Prostate gland (tissue), 2 donors: ENCODE measurements around the gene PRR15. TPM values are rescaled to one million over a fixed set of nuclear protein-coding genes. Genes with fewer than 3 reads are reported as not detected.

Experiments used
- DNase-seq: peaks from one replicate; pipeline ENCODE4 v3.0.0-alpha.2; 2019; ENCODE audit warnings: low spot score
- H3K27ac ChIP-seq, 2 donors: fragments of 200-600 bp; sonication (generic); 2 replicates each; pipeline ENCODE4 v1.5.1; 2017 to 2019
- H3K27me3 ChIP-seq: fragments of 200-600 bp; sonication (generic); replicated peaks from 2 replicates; pipeline ENCODE4 v1.5.1; 2019; ENCODE audit not compliant: insufficient read depth
- H3K36me3 ChIP-seq, 2 donors: fragments of 200-600 bp; sonication (generic); 1 replicate in 1 of 2; 2 replicates in 1 of 2; pipeline versions ENCODE4 v1.5.1 to v1.8.1; 2017 to 2019
- H3K4me1 ChIP-seq: fragments of 200-600 bp; sonication (generic); replicated peaks from 2 replicates; pipeline ENCODE4 v1.5.1; 2019
- H3K4me3 ChIP-seq, 2 donors: fragments of 200-600 bp; sonication (generic); 2 replicates each; pipeline ENCODE4 v1.5.1; 2017 to 2019
- H3K9me3 ChIP-seq: fragments of 200-600 bp; sonication (generic); 2 replicates; pipeline ENCODE4 v1.5.1; 2017
- POLR2A ChIP-seq: fragments of 450-650 bp; IDR thresholded peaks from one replicate; pipeline ENCODE4 v1.6.1; 2016; ENCODE audit warnings: antibody characterized with exemption, mild to moderate bottlenecking
- POLR2AphosphoS5 ChIP-seq: sonication (generic); formaldehyde crosslinking; IDR thresholded peaks from one replicate; pipeline ENCODE4 v1.6.1; 2017; ENCODE audit warnings: antibody characterized with exemption
- WGBS: methylation state at CpG from one replicate; pipeline ENCODE4 v1.1.5; 2018; 5-methylcytosine and 5-hydroxymethylcytosine counted together
- intact Hi-C: fragments of 100-400 bp; cut with DNase I; formaldehyde crosslinking; loops from one replicate; pipeline ENCODE4 v1.14.2; 2022
- total RNA-seq, 2 donors: library from RNA; depleted of rRNA; stranded (reverse); fragments of >200 nt; gene quantifications; one replicate each; pipeline ENCODE4 v1.1.0, GENCODE V29; 2016
- TF ChIP-seq, protein P1 (sequence below), 4 experiments: fragments of 200-600 bp in 2 of 4; fragments of 450-650 bp in 2 of 4; sonication (generic) in 2 of 4; IDR thresholded peaks; 1 replicate in 3 of 4; 2 replicates in 1 of 4; pipeline ENCODE4 v1.5.1; 2016 to 2019; ENCODE audit warnings: antibody characterized with exemption in 4 of 4, mild to moderate bottlenecking in 2 of 4, moderate library complexity in 2 of 4

PRR15 gene
- total RNA-seq, 2 donors from 2014 or later: 4.6 to 7.7 TPM

DNA sequence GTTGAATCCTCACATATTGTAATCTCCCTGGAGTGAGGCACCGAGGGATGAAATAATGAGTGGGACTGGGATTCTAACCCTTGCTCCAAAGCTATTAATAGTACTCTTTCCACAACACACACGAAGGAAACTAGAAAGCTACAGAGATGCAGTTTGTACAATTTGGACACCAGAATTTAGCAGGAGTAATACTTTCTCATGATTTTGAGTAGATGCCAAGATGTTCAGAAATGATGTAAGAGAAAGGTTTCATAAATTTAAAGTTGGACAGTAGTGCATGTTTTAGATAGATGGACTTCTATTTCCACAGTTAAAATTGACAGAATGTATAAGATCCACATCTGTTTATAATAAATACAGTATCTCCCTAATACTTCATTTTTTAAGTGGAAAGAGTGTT, 46.5 kb downstream of the PRR15 start:
- Histone ChIP-seq H3K36me3 (no peaks in the 10 kb centered on the region), H3K27me3 (no peaks in the 10 kb centered on the region), H3K4me1 (no peaks in the 10 kb centered on the region), H3K4me3 (no peak overlapping the region), H3K27ac (no peak overlapping the region), H3K9me3 (no peaks in the 10 kb centered on the region)
- intact Hi-C loops: no loop called here
- 58% methylated on average over 2 of the region's 2 CpGs for WGBS
- DNase-seq: no peak
- no peak for TF ChIP-seq POLR2AphosphoS5
- TF ChIP-seq, protein P1, sequence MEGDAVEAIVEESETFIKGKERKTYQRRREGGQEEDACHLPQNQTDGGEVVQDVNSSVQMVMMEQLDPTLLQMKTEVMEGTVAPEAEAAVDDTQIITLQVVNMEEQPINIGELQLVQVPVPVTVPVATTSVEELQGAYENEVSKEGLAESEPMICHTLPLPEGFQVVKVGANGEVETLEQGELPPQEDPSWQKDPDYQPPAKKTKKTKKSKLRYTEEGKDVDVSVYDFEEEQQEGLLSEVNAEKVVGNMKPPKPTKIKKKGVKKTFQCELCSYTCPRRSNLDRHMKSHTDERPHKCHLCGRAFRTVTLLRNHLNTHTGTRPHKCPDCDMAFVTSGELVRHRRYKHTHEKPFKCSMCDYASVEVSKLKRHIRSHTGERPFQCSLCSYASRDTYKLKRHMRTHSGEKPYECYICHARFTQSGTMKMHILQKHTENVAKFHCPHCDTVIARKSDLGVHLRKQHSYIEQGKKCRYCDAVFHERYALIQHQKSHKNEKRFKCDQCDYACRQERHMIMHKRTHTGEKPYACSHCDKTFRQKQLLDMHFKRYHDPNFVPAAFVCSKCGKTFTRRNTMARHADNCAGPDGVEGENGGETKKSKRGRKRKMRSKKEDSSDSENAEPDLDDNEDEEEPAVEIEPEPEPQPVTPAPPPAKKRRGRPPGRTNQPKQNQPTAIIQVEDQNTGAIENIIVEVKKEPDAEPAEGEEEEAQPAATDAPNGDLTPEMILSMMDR (IDR thresholded peaks at IDR 0.05): no peak
- TF ChIP-seq POLR2A: no peak

DNA sequence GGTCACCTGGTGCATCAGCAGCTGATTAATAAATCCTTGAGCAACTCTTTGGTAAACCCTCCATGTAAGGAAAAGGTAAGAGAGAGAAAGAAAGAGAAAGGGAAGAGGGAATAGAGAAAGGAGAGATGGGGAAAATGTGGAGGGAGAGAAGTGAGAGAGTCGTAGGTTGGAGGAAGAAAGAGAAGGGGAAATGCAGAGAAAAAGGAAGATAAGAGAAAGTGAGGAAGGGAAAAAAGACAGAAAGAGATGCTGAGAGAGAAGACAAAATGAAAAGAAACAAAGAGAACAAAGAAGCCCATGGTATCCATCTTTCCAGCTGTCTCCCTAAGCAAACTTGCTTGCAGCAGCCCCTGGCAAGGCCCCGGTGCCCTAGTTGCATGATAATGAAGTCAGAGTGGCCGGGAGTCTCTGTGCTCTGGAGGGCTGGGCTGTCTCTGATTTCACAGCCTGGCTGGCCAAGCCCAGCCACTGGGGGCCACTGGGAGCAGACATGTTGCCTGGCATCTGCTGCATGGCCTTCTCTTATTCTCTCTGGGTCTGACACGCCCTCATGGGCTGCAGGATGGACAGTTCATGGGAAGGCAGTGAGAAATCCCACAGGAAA, 48.4 kb downstream of the PRR15 start:
- no peak for DNase-seq
- Histone ChIP-seq H3K9me3 (no peaks in the 10 kb centered on the region), H3K36me3 (no peaks in the 10 kb centered on the region), H3K27ac (no peak overlapping the region), H3K27me3 (no peaks in the 10 kb centered on the region), H3K4me1 (no peaks in the 10 kb centered on the region), H3K4me3 (no peak overlapping the region)
- WGBS: 87% methylated on average over 4 of the region's 4 CpGs
- intact Hi-C loops: no loop called here
- TF ChIP-seq POLR2AphosphoS5 (no peak), POLR2A (no peak)
- TF ChIP-seq, protein P1 (IDR thresholded peaks at IDR 0.05): no peak

DNA sequence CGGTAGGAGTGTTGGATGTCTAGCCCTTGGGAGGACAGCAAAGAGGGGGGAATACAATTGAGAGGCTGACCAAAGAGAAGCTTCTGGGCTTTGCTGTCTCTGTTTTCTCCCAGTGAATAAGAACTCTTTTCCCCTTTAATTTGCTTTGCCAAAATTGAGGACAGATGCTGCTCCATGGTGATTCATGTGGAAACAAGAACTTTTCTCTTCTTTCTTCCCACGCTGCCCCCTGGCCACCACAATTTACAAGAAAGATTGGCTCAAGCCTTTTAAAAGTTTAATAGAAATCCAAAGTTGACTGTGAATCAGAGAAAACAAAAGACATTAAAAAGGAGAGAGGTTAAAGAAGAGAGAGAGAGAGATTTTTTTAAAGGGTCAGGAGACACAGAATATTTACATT, 49.0 kb downstream of the PRR15 start:
- H3K27me3 ChIP-seq: no peaks in the 10 kb centered on the region
- intact Hi-C loops: no loop called here
- H3K36me3 ChIP-seq: no peaks in the 10 kb centered on the region
- H3K4me1 ChIP-seq: no peaks in the 10 kb centered on the region
- no peak for DNase-seq
- no peaks in the 10 kb centered on the region for H3K9me3 ChIP-seq
- 46% methylated on average over 2 of the region's 2 CpGs for WGBS
- H3K27ac ChIP-seq: no peak overlapping the region
- no peak overlapping the region for H3K4me3 ChIP-seq
- no peak for TF ChIP-seq POLR2AphosphoS5
- TF ChIP-seq, protein P1 (IDR thresholded peaks at IDR 0.05): no peak
- no peak for TF ChIP-seq POLR2A

DNA sequence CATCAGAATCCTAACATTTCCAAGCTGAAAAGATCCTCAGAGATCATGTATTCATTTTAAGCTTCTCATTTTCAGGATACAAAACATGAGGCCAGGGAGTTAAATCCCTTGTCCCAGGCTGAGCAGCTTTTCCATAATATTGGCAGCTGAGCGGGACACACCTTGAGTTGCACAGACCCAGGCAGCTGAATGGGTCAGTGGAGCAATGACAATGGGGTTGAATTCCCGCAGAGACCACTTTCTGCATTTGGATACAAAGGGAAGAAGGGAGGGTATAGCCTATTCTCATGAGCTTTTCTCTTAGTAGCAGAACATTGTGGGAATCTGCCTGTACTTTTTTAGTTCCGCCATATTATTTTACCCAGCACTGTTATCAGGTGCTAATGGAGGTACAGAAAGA, 49.5 kb downstream of the PRR15 start:
- H3K9me3 ChIP-seq: no peaks in the 10 kb centered on the region
- no peak for DNase-seq
- H3K27me3 ChIP-seq: no peaks in the 10 kb centered on the region
- TF ChIP-seq POLR2AphosphoS5 (no peak), POLR2A (no peak)
- intact Hi-C loops: no loop called here
- no peak overlapping the region for H3K27ac ChIP-seq
- WGBS: 90% methylated on average over 3 of the region's 3 CpGs
- no peaks in the 10 kb centered on the region for H3K4me1 ChIP-seq
- no peak overlapping the region for H3K4me3 ChIP-seq
- H3K36me3 ChIP-seq: no peaks in the 10 kb centered on the region

DNA sequence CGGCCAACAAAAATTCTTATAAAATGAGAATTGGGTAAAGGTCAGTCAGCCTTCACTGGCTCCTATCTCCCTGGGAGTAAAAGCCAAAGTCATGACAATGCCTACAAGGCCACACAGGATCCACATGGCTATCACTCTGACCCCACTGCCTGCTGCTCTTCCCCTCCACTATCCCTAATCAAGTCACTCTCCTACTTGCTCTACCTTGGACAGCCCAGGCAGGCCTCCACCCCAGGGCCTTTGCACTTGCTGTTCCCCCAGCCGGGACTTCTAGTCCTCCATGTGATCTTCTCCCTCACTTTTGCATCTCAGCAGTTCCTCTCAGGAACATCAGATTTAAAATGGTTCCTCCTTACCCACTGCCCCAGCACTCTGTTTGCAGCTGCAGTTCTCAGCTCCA, 50.6 kb downstream of the PRR15 start:
- TF ChIP-seq, protein P1 (IDR thresholded peaks at IDR 0.05): no peak
- TF ChIP-seq POLR2A: no peak
- no peak for TF ChIP-seq POLR2AphosphoS5
- intact Hi-C loops: no loop called here

More for the DNA sequence above, 50.6 kb downstream of the PRR15 start:
- H3K36me3 ChIP-seq: no peaks in the 10 kb centered on the region
- no peaks in the 10 kb centered on the region for H3K4me1 ChIP-seq
- no peak overlapping the region for H3K27ac ChIP-seq
- no peaks in the 10 kb centered on the region for H3K9me3 ChIP-seq
- no peak overlapping the region for H3K4me3 ChIP-seq
- H3K27me3 ChIP-seq: no peaks in the 10 kb centered on the region
- no peak for DNase-seq
- 90% methylated on average over 2 of the region's 2 CpGs for WGBS

Other genes with a start within 250 kb of the PRR15 start
- gene WIPF3, start 242.7 kb downstream of the PRR15 start, total RNA-seq: 10 to 100 TPM in 1 of 2 donors, 1 to 10 TPM in 1; 3.0 to 85.9 TPM